Glutamatergic neuron (in vitro differentiated cells): ENCODE measurements around the gene TRPC4AP. TPM values are rescaled to one million over a fixed set of nuclear protein-coding genes. Genes with fewer than 3 reads are reported as not detected.

ENCODE experiments used
- DNase-seq: peaks from one replicate; pipeline ENCODE4 v3.0.0; 2022
- H3K27ac Mint-ChIP-seq: one replicate; pipeline ENCODE4 v1.8.0; 2020; ENCODE audit warnings: mild to moderate bottlenecking, mixed read lengths, inconsistent platforms; ENCODE audit not compliant: unreplicated experiment
- H3K27me3 Mint-ChIP-seq: one replicate; pipeline ENCODE4 v1.8.0; 2020; ENCODE audit warnings: mild to moderate bottlenecking, moderate library complexity, mixed read lengths, inconsistent platforms; ENCODE audit not compliant: unreplicated experiment
- H3K36me3 Mint-ChIP-seq: one replicate; pipeline ENCODE4 v1.8.0; 2020; ENCODE audit warnings: mild to moderate bottlenecking, mixed read lengths, inconsistent platforms; ENCODE audit not compliant: unreplicated experiment
- H3K4me1 Mint-ChIP-seq: one replicate; pipeline ENCODE4 v1.8.0; 2020; ENCODE audit warnings: mild to moderate bottlenecking, low read depth, mixed read lengths, inconsistent platforms; ENCODE audit not compliant: unreplicated experiment
- H3K4me3 Mint-ChIP-seq: one replicate; pipeline ENCODE4 v1.8.0; 2020; ENCODE audit warnings: mild to moderate bottlenecking, mixed read lengths, inconsistent platforms; ENCODE audit not compliant: unreplicated experiment
- H3K9me3 Mint-ChIP-seq: one replicate; pipeline ENCODE4 v1.8.0; 2020; ENCODE audit warnings: mild to moderate bottlenecking, moderate library complexity, mixed read lengths, inconsistent platforms; ENCODE audit not compliant: unreplicated experiment
- CTCF ChIP-seq: fragments of 200-600 bp; sonication (generic); IDR thresholded peaks from one replicate; pipeline ENCODE4 v1.5.0; 2021; ENCODE audit not compliant: partially characterized antibody, unreplicated experiment
- total RNA-seq: library from RNA; stranded (reverse); fragmentation: NEBNext Ultra II Directional; extraction: Animal tissue kit (Norgen Biotek cat#: 25700); gene quantifications from one replicate; pipeline ENCODE4 v1.2.1, GENCODE V29; 2021; ENCODE audit not compliant: unreplicated experiment

The TRPC4AP gene
- total RNA-seq, 1 donor from 2014 or later = 67.5 TPM

DNA sequence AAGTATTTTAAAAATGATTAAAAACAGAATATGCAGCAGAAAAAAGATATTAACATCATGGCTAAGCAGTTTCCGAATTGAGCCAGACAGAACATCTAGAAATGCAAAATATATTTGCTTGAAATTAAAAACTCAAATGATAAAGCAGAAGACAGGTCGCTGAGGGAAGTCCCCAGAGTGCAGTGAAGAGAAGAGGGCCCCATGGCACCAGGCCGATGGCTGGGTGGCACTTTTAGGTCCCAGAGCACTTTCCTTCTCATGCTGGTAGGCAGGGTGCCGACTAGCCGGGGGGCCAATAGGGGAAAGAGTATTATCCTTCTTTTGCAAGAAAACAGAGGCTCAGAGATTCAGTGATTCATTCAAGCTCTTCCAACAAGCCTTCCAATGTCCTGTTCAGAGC is 78.1 kb downstream of the TRPC4AP start:
- Mint-ChIP-seq H3K9me3 (peaks cover 4% of the 10 kb centered on the region), H3K27me3 (peaks cover 5% of the 10 kb centered on the region), H3K4me1 (peaks cover 15% of the 10 kb centered on the region), H3K27ac (no peak overlapping the region), H3K36me3 (no peaks in the 10 kb centered on the region), H3K4me3 (no peak overlapping the region)
- no peak for TF ChIP-seq CTCF
- no peak for DNase-seq

- peaks cover 6% of the 10 kb centered on the region for H3K27me3 Mint-ChIP-seq
- no peak for DNase-seq
- H3K4me1 Mint-ChIP-seq = peaks cover 15% of the 10 kb centered on the region
- H3K9me3 Mint-ChIP-seq = peaks cover 4% of the 10 kb centered on the region
- H3K36me3 Mint-ChIP-seq = no peaks in the 10 kb centered on the region
- no peak overlapping the region for H3K27ac Mint-ChIP-seq
- no peak for TF ChIP-seq CTCF
- H3K4me3 Mint-ChIP-seq = no peak overlapping the region
These were observed 78.9 kb downstream of the TRPC4AP start for GRCh38 chr20:35013421-35014411.

DNA sequence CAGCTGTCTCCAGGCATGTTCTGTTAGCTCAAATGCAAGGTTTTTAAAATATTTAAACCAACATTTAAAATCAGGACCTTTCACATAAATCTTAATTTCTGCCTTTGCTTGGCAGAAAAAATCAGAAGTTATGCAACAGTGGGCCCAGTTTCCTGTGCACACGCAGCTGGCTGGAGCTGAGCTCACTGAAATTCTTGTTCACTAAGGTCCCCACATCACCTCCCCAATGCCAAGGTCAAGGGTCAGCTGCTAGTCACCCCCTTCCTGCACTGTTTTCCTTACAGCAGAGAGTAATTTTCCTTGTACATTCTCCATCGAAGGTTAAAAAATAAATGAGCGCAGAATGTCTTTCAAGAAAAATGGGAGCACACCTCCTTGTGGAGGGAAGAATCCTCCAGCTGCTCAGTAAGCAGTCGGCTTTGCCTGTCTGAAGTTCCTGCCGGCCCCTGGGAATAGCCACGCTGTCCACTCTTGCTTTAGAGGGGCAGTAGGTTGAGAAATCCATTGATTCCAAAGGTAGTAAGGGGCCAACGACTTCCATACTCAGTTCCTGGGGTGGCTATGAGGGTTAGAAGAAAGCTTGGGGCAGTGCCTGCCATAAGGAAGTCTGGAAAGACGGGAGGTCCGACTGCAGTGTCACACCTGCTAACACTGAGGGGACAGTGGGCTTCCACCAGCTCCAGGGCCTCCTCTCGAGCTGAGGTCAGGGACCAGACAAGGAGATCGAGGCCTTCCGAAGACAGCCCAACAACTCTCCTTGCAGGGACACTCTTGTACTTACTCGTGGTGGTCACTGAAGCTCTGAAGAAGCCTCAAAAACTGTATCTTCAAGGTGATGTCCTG is 80.2 kb downstream of the TRPC4AP start:
- H3K36me3 Mint-ChIP-seq = no peaks in the 10 kb centered on the region
- H3K4me1 Mint-ChIP-seq = peaks cover 15% of the 10 kb centered on the region
- no peak overlapping the region for H3K27ac Mint-ChIP-seq
- H3K4me3 Mint-ChIP-seq = no peak overlapping the region
- peaks cover 3% of the 10 kb centered on the region for H3K9me3 Mint-ChIP-seq
- peaks cover 9% of the 10 kb centered on the region for H3K27me3 Mint-ChIP-seq
- DNase-seq = no peak
- no peak for TF ChIP-seq CTCF

DNA sequence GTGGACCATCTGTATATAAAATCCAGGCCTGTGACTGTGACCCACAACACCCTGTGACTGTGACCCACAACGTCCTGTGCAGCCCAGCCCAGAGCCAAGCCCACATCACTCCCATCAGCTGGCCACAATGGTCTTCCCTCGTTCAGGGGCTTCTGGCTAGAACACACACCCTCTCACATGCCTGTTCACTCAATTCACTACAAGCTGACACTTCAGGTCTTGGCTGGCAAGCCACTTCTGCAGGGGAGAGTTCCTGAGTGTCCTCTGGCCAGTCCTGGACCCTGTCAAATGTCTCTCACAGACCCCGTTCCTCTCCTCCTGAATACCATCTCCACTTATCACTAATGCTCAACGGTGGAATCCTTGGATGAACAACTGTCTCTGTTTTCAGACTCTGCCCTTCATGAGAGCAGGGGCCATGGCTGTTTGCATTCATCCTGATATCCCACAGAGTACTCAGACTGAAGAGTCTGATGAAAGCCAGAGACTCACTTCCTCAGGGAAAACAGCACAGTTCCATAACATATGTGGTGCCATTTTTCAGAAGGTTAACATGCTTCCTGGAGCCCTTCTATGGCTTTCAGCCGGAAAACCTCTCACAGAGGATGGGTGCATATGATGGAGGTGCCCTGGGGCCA is 80.9 kb downstream of the TRPC4AP start:
- Mint-ChIP-seq H3K4me3 (no peak overlapping the region), H3K36me3 (no peaks in the 10 kb centered on the region), H3K27me3 (peaks cover 9% of the 10 kb centered on the region), H3K4me1 (peaks cover 14% of the 10 kb centered on the region), H3K9me3 (peaks cover 3% of the 10 kb centered on the region), H3K27ac (no peak overlapping the region)
- DNase-seq = no peak
- no peak for TF ChIP-seq CTCF
